Transverse colon (tissue), 4 donors: Measurements from ENCODE around the gene KLC3. TPM values are rescaled to one million over a fixed set of nuclear protein-coding genes. Genes with fewer than 3 reads are reported as not detected.

Source experiments
- DNase-seq: peaks from one replicate; pipeline ENCODE4 v3.0.0-alpha.2; 2019
- H3K27ac ChIP-seq, 4 donors: fragments of 200-600 bp; sonication (generic); 2 replicates each; pipeline ENCODE4 v1.5.1; 2016 to 2018; ENCODE audit warnings: inconsistent platforms in 4 of 4
- H3K27me3 ChIP-seq: fragments of 200-600 bp; sonication (generic); 2 replicates; pipeline ENCODE4 v1.5.1; 2017; ENCODE audit warnings: inconsistent platforms
- H3K36me3 ChIP-seq, 4 donors: fragments of 200-600 bp; sonication (generic); 2 replicates each; pipeline ENCODE4 v1.5.1; 2017 to 2019; ENCODE audit warnings: inconsistent platforms in 4 of 4
- H3K4me1 ChIP-seq, 4 donors: fragments of 200-600 bp; sonication (generic); 2 replicates each; pipeline ENCODE4 v1.5.1; 2017 to 2020; ENCODE audit warnings: inconsistent platforms in 4 of 4
- H3K4me3 ChIP-seq, 4 donors: fragments of 200-600 bp; sonication (generic); 1 replicate in 1 of 4; 2 replicates in 3 of 4; pipeline versions ENCODE4 v1.5.1 to v1.6.1; 2017 to 2019; ENCODE audit warnings: inconsistent platforms in 4 of 4
- H3K9me3 ChIP-seq, 2 donors: fragments of 200-600 bp; sonication (generic); 2 replicates each; pipeline ENCODE4 v1.5.1; 2017 to 2019; ENCODE audit warnings: inconsistent platforms in 2 of 2
- EP300 ChIP-seq: sonication (generic); formaldehyde crosslinking; IDR thresholded peaks from one replicate; pipeline ENCODE4 v1.6.1; 2017; ENCODE audit warnings: antibody characterized with exemption, low read depth
- POLR2A ChIP-seq: fragments of 450-650 bp; IDR thresholded peaks from one replicate; pipeline ENCODE4 v1.6.1; 2016; ENCODE audit warnings: antibody characterized with exemption, mild to moderate bottlenecking, moderate library complexity
- POLR2AphosphoS5 ChIP-seq, 3 donors: sonication (generic); formaldehyde crosslinking; IDR thresholded peaks; one replicate each; pipeline ENCODE4 v1.6.1; 2016; ENCODE audit warnings: antibody characterized with exemption in 3 of 3
- WGBS, 2 donors: methylation state at CpG; one replicate each; pipeline ENCODE4 v1.1.5; 2018; ENCODE audit warnings: low coverage in 1 of 2; 5-methylcytosine and 5-hydroxymethylcytosine counted together
- in situ Hi-C, 4 donors: fragments of 200-750 bp; cut with MboI; loops; one replicate each; pipeline versions ENCODE4 v1.15.0 to v1.15.1; 2017; ENCODE audit warnings: low sequenced_read_pairs in 3 of 4, low pct_ligation_motif_present in 1 of 4, low pct_unique_long_range_greater_than_20kb in 1 of 4
- intact Hi-C: fragments of 100-400 bp; cut with DNase I; formaldehyde crosslinking; loops from one replicate; pipeline ENCODE4 v1.15.1; 2023; ENCODE audit warnings: low total_unique reads
- total RNA-seq, 4 donors: library from RNA; depleted of rRNA; stranded (reverse); fragments of >200 nt; gene quantifications; one replicate each; pipeline ENCODE4 v1.1.0, GENCODE V29; 2016
- TF ChIP-seq, protein P1 (sequence below), 5 experiments: fragments of 200-600 bp in 3 of 5; fragments of 450-650 bp in 2 of 5; sonication (generic) in 3 of 5; IDR thresholded peaks; 1 replicate in 2 of 5; 2 replicates in 3 of 5; pipeline ENCODE4 v1.5.1; 2016 to 2017; ENCODE audit warnings: antibody characterized with exemption in 5 of 5, inconsistent platforms in 3 of 5, mild to moderate bottlenecking in 2 of 5, moderate library complexity in 1 of 5

Gene KLC3
- total RNA-seq, 4 donors from 2014 or later: not detected

DNA sequence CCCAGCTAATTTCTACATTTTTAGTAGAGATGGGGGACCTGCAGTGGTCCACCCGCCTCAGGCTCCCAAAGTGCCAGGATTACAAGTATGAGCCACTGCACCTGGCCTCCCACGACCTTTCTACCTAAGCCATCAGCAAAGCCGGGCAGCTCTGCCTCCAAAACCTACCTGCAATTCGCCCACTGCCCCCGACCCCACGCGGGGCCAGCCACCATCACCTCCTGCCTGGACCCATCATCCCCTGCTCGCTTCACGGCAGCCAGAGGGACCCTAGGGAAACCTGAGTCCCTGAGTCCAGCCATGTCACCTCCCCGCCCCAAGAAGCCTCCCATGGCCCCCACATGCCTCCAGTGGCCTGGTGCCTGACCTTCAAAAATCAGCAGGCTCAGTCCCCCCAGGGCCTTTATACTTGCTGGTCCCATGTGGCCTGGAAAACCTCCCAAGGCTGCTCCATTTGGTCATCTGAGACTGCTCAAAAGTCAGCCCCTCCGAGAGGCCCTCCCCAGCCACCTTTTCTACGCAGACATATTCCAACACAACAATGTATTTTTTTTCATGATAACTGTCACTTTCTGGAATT lies 17.8 kb downstream of the KLC3 start:
- no peak overlapping the region for H3K4me3 ChIP-seq
- 92 to 94% methylated on average over 3 to 12 of the region's 12 CpGs for WGBS, 2 donors
- no peaks in the 10 kb centered on the region for H3K36me3 ChIP-seq
- in situ Hi-C loops: no loop called here
- intact Hi-C loops: no loop called here
- H3K4me1 ChIP-seq: no peaks in the 10 kb centered on the region
- no peak for TF ChIP-seq POLR2A
- TF ChIP-seq, protein P1, sequence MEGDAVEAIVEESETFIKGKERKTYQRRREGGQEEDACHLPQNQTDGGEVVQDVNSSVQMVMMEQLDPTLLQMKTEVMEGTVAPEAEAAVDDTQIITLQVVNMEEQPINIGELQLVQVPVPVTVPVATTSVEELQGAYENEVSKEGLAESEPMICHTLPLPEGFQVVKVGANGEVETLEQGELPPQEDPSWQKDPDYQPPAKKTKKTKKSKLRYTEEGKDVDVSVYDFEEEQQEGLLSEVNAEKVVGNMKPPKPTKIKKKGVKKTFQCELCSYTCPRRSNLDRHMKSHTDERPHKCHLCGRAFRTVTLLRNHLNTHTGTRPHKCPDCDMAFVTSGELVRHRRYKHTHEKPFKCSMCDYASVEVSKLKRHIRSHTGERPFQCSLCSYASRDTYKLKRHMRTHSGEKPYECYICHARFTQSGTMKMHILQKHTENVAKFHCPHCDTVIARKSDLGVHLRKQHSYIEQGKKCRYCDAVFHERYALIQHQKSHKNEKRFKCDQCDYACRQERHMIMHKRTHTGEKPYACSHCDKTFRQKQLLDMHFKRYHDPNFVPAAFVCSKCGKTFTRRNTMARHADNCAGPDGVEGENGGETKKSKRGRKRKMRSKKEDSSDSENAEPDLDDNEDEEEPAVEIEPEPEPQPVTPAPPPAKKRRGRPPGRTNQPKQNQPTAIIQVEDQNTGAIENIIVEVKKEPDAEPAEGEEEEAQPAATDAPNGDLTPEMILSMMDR (IDR thresholded peaks at IDR 0.05): no peak
- TF ChIP-seq EP300: no peak
- TF ChIP-seq POLR2AphosphoS5 (IDR thresholded peaks at IDR 0.05): no peak
- H3K9me3 ChIP-seq: no peaks in the 10 kb centered on the region
- no peak for DNase-seq
- H3K27me3 ChIP-seq: no peaks in the 10 kb centered on the region
- H3K27ac ChIP-seq: no peak overlapping the region

DNA sequence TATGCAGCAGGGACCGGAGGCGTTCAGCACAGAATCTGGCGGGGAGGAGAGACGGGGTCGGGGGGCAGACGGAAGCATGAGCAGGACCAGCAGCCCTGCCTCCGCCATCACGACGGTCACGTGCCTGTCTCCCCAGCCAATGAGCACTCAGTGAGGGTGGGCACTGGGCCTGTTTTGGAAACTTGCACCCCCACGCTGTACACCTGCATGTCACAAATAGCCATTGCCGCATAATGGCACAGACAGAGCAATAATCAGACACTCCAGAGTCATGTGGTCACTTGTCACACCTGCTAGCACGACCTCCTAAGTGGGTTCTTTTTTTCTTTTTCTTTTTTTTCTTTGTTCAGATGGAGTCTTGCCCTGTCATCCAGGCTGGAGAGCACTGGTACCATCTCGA lies 21.1 kb downstream of the KLC3 start:
- 87 to 89% methylated on average over 3 to 14 of the region's 14 CpGs for WGBS, 2 donors
- Histone ChIP-seq H3K27me3 (no peaks in the 10 kb centered on the region), H3K9me3 (no peaks in the 10 kb centered on the region), H3K36me3 (no peaks in the 10 kb centered on the region), H3K4me1 (no peaks in the 10 kb centered on the region), H3K4me3 (no peak overlapping the region), H3K27ac (no peak overlapping the region)
- in situ Hi-C loops (no loop called here), intact Hi-C loops (no loop called here)
- DNase-seq: no peak
- TF ChIP-seq POLR2A: no peak

DNA sequence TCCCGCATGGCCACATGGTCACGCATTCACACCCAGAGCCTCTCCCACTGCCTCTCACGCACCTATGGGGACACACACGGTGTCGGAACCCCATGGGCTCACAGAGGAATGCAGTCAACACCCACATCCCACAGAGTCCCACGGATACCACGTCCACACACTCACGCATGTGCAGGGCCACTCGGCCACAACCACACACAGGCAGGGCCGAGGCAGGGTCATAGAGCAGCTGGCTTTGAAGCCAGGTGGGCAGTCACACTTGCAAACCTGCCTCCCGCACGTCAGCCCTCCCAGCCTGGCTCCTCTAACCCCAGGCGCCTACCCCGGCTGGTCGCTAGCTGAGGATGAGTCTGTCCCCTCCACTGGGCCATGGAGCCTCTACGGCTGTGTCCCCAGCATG lies 21.7 kb downstream of the KLC3 start:
- Histone ChIP-seq H3K36me3 (no peaks in the 10 kb centered on the region), H3K9me3 (no peaks in the 10 kb centered on the region), H3K27me3 (no peaks in the 10 kb centered on the region), H3K27ac (no peak overlapping the region), H3K4me3 (no peak overlapping the region), H3K4me1 (no peaks in the 10 kb centered on the region)
- TF ChIP-seq POLR2AphosphoS5 (IDR thresholded peaks at IDR 0.05): no peak
- TF ChIP-seq EP300: no peak
- TF ChIP-seq POLR2A: no peak
- TF ChIP-seq, protein P1 (IDR thresholded peaks at IDR 0.05): no peak
- in situ Hi-C loops (no loop called here), intact Hi-C loops (no loop called here)
- DNase-seq: no peak
- WGBS, 2 donors: 89 to 100% methylated on average over 2 to 16 of the region's 16 CpGs

DNA sequence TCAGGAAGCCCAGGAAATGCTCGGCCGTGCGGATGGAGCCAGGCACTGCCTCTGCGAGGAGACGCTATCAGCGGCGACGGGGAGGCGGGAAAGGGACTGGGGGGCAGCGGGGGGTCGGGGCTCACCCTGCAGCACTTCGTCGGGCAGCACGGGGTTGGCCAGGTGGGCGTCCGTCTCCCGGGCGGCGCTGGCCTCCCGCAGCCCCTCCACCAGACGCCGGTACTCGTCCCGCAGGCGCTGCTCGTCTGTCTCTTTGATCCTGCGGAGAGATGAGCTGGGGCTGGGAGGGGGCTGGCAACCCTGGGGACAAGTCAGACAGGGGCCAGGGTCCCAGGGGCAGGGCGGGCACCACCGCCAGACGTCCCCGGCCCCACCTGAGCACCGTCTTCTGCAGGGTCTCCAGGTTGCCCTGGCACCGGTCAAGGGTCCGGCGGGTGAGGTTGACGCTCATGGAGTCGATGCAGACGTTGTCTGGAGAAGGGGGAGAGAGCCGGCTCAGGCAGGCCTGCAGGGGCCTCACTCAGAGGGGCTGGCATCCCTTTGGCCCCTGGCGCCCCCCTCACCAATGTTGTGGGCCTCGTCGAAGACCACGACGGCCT lies 23.4 kb downstream of the KLC3 start:
- Histone ChIP-seq H3K4me1 (no peaks in the 10 kb centered on the region), H3K4me3 (no peak overlapping the region), H3K27me3 (no peaks in the 10 kb centered on the region), H3K9me3 (no peaks in the 10 kb centered on the region), H3K27ac (no peak overlapping the region), H3K36me3 (no peaks in the 10 kb centered on the region)
- intact Hi-C loops (no loop called here), in situ Hi-C loops (no loop called here)
- 95% methylated on average over 42 of the region's 44 CpGs; no CpG with 5 or more reads in 1 of the 2 donors for WGBS, 2 donors
- DNase-seq: no peak
- TF ChIP-seq, protein P1 (IDR thresholded peaks at IDR 0.05): no peak
- TF ChIP-seq POLR2A: no peak

DNA sequence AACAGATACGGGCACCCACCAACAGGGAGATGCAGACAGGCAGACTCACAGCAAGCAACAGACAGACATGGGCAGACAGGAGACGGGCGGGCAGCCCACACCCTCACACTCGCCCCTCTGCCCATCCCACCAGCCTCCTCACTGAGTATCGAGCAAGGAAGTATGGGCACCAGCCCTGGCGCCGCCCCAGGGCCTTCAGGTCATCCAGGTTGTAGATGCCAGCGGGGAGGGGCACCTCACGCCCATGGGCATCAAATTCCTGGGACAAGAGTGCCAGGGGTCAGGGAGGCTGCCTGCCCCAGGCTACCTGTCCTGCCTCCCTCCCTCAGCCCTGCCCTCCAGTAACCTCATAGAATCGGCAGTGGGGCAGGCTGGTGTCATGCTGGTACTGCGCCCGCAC lies 24.1 kb downstream of the KLC3 start:
- DNase-seq: no peak
- H3K36me3 ChIP-seq: no peaks in the 10 kb centered on the region
- H3K27me3 ChIP-seq: no peaks in the 10 kb centered on the region
- H3K27ac ChIP-seq: no peak overlapping the region
- H3K4me1 ChIP-seq: peaks cover 0 to 6% (median 4%) of the 10 kb centered on the region in 4 donors
- in situ Hi-C loops (no loop called here), intact Hi-C loops (no loop called here)
- WGBS, 2 donors: 95% methylated on average over 12 of the region's 12 CpGs; no CpG with 5 or more reads in 1 of the 2 donors
- H3K4me3 ChIP-seq: no peak overlapping the region
- H3K9me3 ChIP-seq: no peaks in the 10 kb centered on the region
- TF ChIP-seq POLR2AphosphoS5 (IDR thresholded peaks at IDR 0.05) (no peak), EP300 (no peak), POLR2A (no peak)
- TF ChIP-seq, protein P1 (IDR thresholded peaks at IDR 0.05): no peak
